HepG2 (cell line): Measurements from ENCODE around the gene NELFCD. TPM values are rescaled to one million over a fixed set of nuclear protein-coding genes. Genes with fewer than 3 reads are reported as not detected.

Experiments
- BHLHE40 ChIP-seq: IDR thresholded peaks from 2 replicates; pipeline ENCODE4 v1.6.1; 2011; ENCODE audit warnings: low read length, improper control_type of control experiment
- BRD4 ChIP-seq: sonication (generic); formaldehyde crosslinking; IDR thresholded peaks from 2 replicates; pipeline ENCODE4 v1.4.0; 2020; ENCODE audit warnings: missing genetic modification reagents
- EZH2 ChIP-seq: conservative IDR thresholded peaks from 2 replicates; pipeline ENCODE4 v1.6.1; 2012; ENCODE audit warnings: mild to moderate bottlenecking, low read depth, low read length, moderate library complexity
- FOXK1 ChIP-seq: sonication (generic); formaldehyde crosslinking; IDR thresholded peaks from 2 replicates; pipeline ENCODE4 v1.4.0; 2020; ENCODE audit warnings: low read depth, missing genetic modification reagents, borderline replicate concordance
- GLMP ChIP-seq: sonication (generic); formaldehyde crosslinking; IDR thresholded peaks from 2 replicates; pipeline ENCODE4 v1.9.0; 2021; ENCODE audit warnings: missing genetic modification reagents, mild to moderate bottlenecking, borderline replicate concordance
- GPBP1L1 ChIP-seq: sonication (generic); formaldehyde crosslinking; IDR thresholded peaks from 2 replicates; pipeline ENCODE4 v1.5.0; 2020; ENCODE audit warnings: mild to moderate bottlenecking, missing genetic modification reagents
- GTF2F1 ChIP-seq: fragments of 150-350 bp; IDR thresholded peaks from 2 replicates; pipeline ENCODE4 v1.6.1; 2014; ENCODE audit warnings: low read length
- HDAC1 ChIP-seq: sonication (generic); formaldehyde crosslinking; IDR thresholded peaks from 2 replicates; pipeline ENCODE4 v1.5.1; 2020; ENCODE audit warnings: mild to moderate bottlenecking, missing genetic modification reagents
- HNRNPL ChIP-seq: fragments of 200-400 bp; formaldehyde crosslinking; IDR thresholded peaks from 2 replicates; pipeline ENCODE4 v1.6.1; 2017; ENCODE audit warnings: mild to moderate bottlenecking, low read depth, low read length
- IRF2 ChIP-seq: IDR thresholded peaks from 2 replicates; pipeline ENCODE4 v1.6.1; 2018; ENCODE audit warnings: missing genetic modification reagents, missing compliant biosample characterization
- MAFG ChIP-seq: sonication (generic); formaldehyde crosslinking; IDR thresholded peaks from 2 replicates; pipeline ENCODE4 v1.5.1; 2020; ENCODE audit warnings: mild to moderate bottlenecking, missing genetic modification reagents
- MAFK ChIP-seq, 2 experiments: IDR thresholded peaks in 1 of 2; conservative IDR thresholded peaks in 1 of 2; 2 replicates each; pipeline ENCODE4 v1.6.1; 2011; ENCODE audit warnings: improper control_type of control experiment in 2 of 2, low read length in 2 of 2
- MTF2 ChIP-seq: sonication (generic); formaldehyde crosslinking; IDR thresholded peaks from 2 replicates; pipeline ENCODE4 v1.5.0; 2020; ENCODE audit warnings: missing genetic modification reagents, borderline replicate concordance
- POLR2AphosphoS2 ChIP-seq: IDR thresholded peaks from 2 replicates; pipeline ENCODE4 v1.6.1; 2011; ENCODE audit warnings: low read depth, low read length, improper control_type of control experiment
- RBM22 ChIP-seq: fragments of 200-400 bp; formaldehyde crosslinking; optimal IDR thresholded peaks from 2 replicates; pipeline ENCODE3; 2017; ENCODE audit warnings: mild to moderate bottlenecking, low read length, moderate library complexity
- RFXANK ChIP-seq: IDR thresholded peaks from 2 replicates; pipeline ENCODE4 v1.6.1; 2016
- SNAPC5 ChIP-seq: sonication (generic); formaldehyde crosslinking; IDR thresholded peaks from 2 replicates; pipeline ENCODE4 v1.8.1; 2023; ENCODE audit warnings: mild to moderate bottlenecking, missing genetic modification reagents, borderline replicate concordance
- UBTF ChIP-seq: sonication (generic); formaldehyde crosslinking; IDR thresholded peaks from 2 replicates; pipeline ENCODE4 v1.4.0; 2020; ENCODE audit warnings: mild to moderate bottlenecking, missing genetic modification reagents
- ZKSCAN8 ChIP-seq: IDR thresholded peaks from 2 replicates; pipeline ENCODE4 v1.6.1; 2016; ENCODE audit warnings: borderline replicate concordance, missing genetic modification reagents, missing compliant biosample characterization
- ZNF180 ChIP-seq: sonication (generic); formaldehyde crosslinking; IDR thresholded peaks from 2 replicates; pipeline ENCODE4 v1.4.0; 2020; ENCODE audit warnings: low read depth, missing genetic modification reagents, borderline replicate concordance
- ZNF276 ChIP-seq: sonication (generic); formaldehyde crosslinking; IDR thresholded peaks from 2 replicates; pipeline ENCODE4 v1.4.0; 2020; ENCODE audit warnings: mild to moderate bottlenecking, low read depth, missing genetic modification reagents
- ZNF30 ChIP-seq: sonication (generic); formaldehyde crosslinking; IDR thresholded peaks from 2 replicates; pipeline ENCODE4 v1.5.0; 2020; ENCODE audit warnings: mild to moderate bottlenecking, missing genetic modification reagents
- ZNF446 ChIP-seq: sonication (generic); formaldehyde crosslinking; IDR thresholded peaks from 2 replicates; pipeline ENCODE4 v1.5.0; 2020; ENCODE audit warnings: mild to moderate bottlenecking, missing genetic modification reagents
- ZNF451 ChIP-seq: sonication (generic); formaldehyde crosslinking; IDR thresholded peaks from 2 replicates; pipeline ENCODE4 v1.5.0; 2020; ENCODE audit warnings: mild to moderate bottlenecking, missing genetic modification reagents
- ZNF562 ChIP-seq: sonication (generic); formaldehyde crosslinking; IDR thresholded peaks from 2 replicates; pipeline ENCODE4 v1.8.0; 2022; ENCODE audit warnings: missing genetic modification reagents, borderline replicate concordance
- ZNF772 ChIP-seq: sonication (generic); formaldehyde crosslinking; IDR thresholded peaks from 2 replicates; pipeline ENCODE4 v1.5.0; 2020; ENCODE audit warnings: mild to moderate bottlenecking, missing genetic modification reagents
- polyA plus RNA-seq, 8 experiments: library from polyadenylated mRNA; depleted of rRNA in 3 of 8; stranded (reverse) in 7 of 8; unstranded in 1 of 8; fragments of >200 nt; fragmentation: Illumina TruSeq in 4 of 8; extraction: Trizol in 4 of 8; gene quantifications; 2 replicates each; pipeline versions ENCODE4 v1.2.1 to v1.2.3, GENCODE V29; 2011 to 2016; ENCODE audit warnings: low read depth in 4 of 8, missing spikeins in 1 of 8, mixed read lengths in 1 of 8; ENCODE audit not compliant: insufficient read depth in 1 of 8
- total RNA-seq, 5 experiments: library from RNA; depleted of rRNA; stranded (reverse); fragments of >200 nt; fragmentation: Illumina TruSeq; extraction: Trizol; gene quantifications; 2 replicates each; pipeline ENCODE4 v1.2.3, GENCODE V29; 2016; ENCODE audit warnings: low read depth in 1 of 5

The NELFCD gene
- total and polyA plus RNA-seq, 2 of the 13 experiments (the other 11 are each of a cell fraction or from before 2014, with no cell fraction given), result 159 to 203 TPM

- TF ChIP-seq ZNF276, result no peak
- TF ChIP-seq MAFG, result no peak
- TF ChIP-seq MAFK (conservative IDR thresholded peaks at IDR 0.05 in 1 of 2, IDR thresholded peaks at IDR 0.05 in 1 of 2; ENCODE audit: low read length in 2 of 2), result no peak
- no peak for TF ChIP-seq GLMP (CRISPR knock-in tag)
- no peak for TF ChIP-seq BHLHE40
- TF ChIP-seq ZNF772 (CRISPR knock-in tag), result no peak
- no peak for TF ChIP-seq ZNF562 (CRISPR knock-in tag)
- no peak for TF ChIP-seq SNAPC5 (CRISPR knock-in tag)
- TF ChIP-seq RBM22, result no peak
- no peak for TF ChIP-seq BRD4 (CRISPR knock-in tag)
- no peak for TF ChIP-seq GTF2F1
- peak; percentile 39; the same call in 1 of the 2 replicates for TF ChIP-seq HDAC1 (CRISPR knock-in tag)
- TF ChIP-seq FOXK1 (CRISPR knock-in tag), result no peak
- no peak; the same call in none of the 2 replicates for TF ChIP-seq UBTF
- TF ChIP-seq ZNF446 (CRISPR knock-in tag), result no peak
- no peak for TF ChIP-seq EZH2
- TF ChIP-seq IRF2 (CRISPR knock-in tag), result no peak
- TF ChIP-seq ZKSCAN8 (CRISPR knock-in tag), result no peak
- TF ChIP-seq HNRNPL, result 0 out of 2 replicates have a peak, but pooled peaks have one; percentile 19
- TF ChIP-seq ZNF30, result no peak
- no peak for TF ChIP-seq ZNF180
- TF ChIP-seq GPBP1L1 (CRISPR knock-in tag), result no peak
- no peak for TF ChIP-seq MTF2 (CRISPR knock-in tag)
- TF ChIP-seq POLR2AphosphoS2, result no peak
- TF ChIP-seq RFXANK, result no peak
- TF ChIP-seq ZNF451 (CRISPR knock-in tag), result 0 out of 2 replicates have a peak, but pooled peaks have one; percentile 47
Observed at GRCh38 chr20:59002874-59003399, 21.9 kb downstream of the NELFCD start (continued).
